HG03558 (cell line): ENCODE measurements around the gene SPAG9.

Experiments
- ATAC-seq: cut with Tn5 transposase; IDR thresholded peaks from one replicate; pipeline ENCODE4 v1.9.1; 2021; ENCODE audit warnings: moderate number of reproducible peaks; ENCODE audit not compliant: unreplicated experiment; ENCODE audit errors: extremely low read depth

The SPAG9 gene

DNA sequence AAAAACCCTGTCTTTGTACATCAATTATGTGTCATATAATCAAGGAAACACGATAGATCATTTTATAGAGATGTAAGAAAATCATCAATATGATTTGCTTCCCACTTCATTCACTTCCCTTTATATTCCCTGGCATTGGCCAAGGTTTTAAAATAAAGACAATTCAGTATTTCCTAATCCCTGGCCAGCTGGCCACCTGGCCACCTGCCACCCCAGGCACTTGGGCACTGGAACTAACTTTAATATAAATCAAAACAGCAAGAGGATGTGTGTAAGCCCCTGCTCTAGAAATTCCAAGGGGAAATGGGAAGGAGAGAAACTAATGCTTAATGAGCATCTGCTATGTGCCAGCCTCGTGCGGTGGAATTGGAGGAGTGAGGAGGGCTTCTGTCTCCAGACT is 195.9 kb downstream of the SPAG9 start:
- no peak for ATAC-seq

DNA sequence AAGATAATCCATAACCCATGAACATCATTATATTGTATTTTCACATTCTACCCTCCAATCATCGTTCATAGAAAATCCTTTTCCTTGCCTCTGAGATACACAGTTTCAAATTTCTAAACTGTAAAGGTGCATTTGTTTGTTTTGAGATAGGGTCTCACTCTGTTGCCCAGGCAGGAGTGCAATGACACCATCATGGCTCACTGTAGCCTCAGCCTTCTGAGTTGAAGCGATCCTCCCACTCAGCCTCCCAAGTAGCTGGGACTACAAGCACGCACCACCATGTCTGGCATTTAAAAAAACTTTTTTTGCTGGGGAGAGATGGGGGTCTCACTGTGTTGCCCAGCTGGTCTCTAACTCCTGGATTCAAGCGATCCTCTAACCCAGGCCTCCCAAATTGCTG is 196.4 kb downstream of the SPAG9 start:
- no peak for ATAC-seq

DNA sequence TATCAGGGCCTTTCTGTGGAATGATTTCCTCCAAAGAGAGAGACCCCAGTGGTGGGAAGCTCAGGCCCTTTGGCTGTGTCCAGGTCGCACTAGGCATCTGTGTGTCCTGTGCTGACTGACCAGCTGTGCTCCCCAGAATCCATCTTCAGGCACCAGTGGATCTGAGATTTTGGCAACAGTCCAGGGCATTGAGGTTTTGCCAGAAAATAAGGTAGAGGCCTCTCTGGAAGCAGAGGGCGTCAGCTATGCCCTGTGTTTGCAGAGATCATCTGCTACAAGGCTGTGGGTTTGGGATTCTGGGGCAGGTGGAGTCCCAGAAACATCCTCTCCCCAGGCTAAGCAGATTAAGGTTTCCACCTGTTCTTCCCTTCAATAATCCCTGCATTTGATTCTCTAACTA is 197.1 kb downstream of the SPAG9 start:
- no peak for ATAC-seq

DNA sequence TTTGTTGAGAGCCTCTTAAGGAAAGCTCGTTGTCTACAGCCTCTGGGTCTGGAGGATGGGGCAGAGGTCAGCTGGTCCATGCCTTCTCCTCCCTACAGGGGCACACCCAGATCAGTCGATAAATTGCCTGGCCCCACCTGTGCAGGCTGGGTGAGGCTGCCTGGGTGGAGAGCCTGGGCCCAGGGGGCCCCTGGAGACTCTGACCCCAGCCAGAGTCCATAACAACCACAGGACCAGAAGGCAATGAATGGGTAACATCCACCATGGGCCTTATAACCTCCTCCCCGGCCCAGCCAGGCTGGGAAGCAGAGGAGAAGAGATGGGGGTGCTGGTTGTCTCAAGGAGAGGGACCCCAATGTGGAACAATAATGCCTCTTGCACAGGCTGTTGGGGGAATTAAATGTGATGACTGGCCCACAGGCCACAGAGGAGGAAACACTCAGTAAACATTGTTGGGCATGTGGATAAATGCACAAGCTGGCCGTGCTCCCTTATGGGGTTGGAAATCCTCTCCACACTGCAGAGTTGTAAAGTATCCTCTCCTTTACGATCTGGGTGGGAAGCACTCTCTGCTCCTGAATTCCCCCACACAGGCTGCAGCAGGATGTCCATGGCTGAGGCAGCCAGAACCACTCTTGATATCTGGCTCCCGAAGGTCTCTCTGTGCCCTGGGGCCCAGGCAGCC is 197.8 kb downstream of the SPAG9 start:
- no peak for ATAC-seq

DNA sequence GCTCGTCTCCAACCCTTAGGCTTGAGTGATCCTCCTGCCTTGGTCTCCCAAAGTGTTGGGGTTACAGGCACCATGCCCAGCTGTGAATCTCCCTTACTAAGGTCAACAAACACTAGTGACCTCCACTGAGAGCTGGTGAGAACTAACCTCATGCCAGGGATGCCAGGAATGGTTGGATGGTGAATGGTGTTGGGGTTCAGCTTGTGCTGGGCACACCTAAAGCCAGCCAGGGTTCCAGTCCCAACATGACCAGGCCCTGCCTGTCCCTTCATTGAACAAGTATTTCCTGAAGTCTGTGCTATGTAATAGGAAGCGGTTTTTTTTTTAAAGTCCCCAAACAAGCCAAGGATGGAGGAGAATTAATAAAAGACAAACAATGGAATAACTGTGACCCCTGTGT is 198.6 kb downstream of the SPAG9 start:
- no peak for ATAC-seq

DNA sequence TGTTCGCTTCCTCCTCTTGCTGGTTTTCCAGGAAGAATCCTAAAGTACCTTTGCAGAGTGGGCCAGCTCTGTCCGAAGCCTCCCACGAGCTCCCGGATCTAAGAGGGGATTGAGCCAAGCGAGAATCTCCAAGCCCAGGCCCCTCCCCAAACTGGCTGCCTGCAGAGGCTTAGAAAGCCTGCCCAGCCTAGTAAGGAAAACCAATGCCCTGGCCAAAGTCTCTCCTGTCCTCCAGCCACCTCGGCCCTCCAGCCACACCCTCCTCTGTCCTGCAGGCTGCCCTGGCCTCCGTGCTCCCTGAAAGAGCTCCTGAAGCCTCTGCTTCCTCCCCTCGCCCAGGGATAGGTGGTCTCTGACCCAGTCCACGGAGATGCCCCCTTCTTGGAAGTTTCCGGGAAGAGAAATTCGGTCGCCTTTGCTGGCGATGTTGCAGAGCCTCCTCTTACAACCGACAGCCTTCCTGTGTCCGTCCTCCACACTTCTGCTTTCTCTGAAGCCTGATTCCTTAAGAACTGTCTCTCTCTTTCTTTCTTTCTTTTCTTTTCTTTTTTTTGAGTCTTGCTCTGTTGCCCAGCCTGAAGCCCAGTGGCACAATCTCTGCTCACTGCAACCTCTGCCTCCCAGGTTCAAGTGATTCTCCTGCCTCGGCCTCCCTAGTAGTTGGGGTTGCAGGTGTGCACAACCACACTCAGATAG is 199.6 kb downstream of the SPAG9 start:
- no peak for ATAC-seq

DNA sequence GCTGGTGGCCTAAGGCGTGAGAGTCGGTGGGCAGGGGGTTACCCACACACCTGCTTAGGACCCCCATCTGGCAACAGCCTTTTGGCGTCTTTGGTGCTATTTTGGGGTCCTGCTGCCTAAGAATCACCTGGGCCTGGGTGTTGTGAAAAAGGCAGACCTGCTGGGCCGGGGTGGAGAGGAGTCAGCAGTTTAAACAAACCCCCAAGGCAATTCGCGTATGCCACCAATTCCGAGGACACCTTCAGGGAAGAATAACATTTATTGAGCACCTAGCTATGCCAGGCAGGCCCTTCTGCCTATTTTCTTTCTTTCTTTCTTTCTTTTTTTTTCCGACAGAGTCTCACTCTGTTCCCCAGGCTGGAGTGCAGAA is 200.6 kb downstream of the SPAG9 start:
- ATAC-seq: no peak

DNA sequence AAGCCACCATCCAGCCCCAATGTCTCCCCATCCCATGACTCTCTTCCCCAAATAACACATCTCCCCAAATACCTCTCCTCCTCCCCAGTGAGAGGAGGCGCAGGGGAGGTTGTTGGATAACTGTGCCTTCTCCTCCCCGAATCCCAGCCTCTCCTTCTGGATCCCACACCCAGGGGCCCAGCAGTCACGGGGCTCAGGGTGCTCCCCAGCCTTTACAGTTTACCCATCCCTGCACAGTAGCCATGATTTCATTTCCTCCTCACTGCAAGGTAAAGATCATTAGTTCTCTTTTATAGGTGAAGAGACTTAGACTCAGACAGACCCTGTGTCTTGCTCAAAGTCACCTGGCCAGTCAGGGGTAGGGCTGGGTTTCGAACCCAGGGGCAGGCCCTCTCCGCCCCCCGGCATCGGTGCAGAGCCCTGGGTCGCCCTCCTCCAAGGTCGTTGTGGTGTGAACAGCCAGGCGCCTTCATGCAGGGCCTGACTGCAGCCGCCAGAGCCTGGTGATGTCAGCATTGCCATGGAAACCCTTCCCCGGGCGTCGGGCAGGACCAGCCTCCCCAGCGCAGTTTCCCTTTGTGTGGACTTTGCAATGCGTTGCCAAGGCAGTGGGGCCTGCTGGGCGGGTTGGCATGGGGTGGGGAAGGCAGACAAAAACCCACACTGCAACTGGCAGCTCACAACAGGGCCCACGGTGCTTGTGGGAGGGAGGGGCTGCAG is 201.2 kb downstream of the SPAG9 start:
- ATAC-seq: no peak

DNA sequence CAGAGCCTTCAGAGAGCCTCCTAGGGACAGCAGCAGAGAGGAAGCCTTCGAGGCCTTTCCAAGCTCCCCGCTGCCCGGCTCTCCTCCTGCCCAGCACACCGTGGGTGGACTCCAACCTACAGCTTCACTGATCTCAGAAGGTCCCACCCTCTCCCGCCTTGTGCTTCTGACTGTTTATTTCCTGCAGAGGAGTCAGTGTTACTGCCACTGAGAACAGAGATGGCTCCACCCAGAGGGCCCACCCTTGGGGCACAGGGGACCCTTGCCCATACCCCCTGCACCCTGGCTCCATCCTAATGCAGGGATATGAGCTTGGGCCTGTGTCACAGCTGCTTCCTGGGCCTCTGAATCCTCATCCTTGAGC is 201.8 kb downstream of the SPAG9 start:
- ATAC-seq: no peak

DNA sequence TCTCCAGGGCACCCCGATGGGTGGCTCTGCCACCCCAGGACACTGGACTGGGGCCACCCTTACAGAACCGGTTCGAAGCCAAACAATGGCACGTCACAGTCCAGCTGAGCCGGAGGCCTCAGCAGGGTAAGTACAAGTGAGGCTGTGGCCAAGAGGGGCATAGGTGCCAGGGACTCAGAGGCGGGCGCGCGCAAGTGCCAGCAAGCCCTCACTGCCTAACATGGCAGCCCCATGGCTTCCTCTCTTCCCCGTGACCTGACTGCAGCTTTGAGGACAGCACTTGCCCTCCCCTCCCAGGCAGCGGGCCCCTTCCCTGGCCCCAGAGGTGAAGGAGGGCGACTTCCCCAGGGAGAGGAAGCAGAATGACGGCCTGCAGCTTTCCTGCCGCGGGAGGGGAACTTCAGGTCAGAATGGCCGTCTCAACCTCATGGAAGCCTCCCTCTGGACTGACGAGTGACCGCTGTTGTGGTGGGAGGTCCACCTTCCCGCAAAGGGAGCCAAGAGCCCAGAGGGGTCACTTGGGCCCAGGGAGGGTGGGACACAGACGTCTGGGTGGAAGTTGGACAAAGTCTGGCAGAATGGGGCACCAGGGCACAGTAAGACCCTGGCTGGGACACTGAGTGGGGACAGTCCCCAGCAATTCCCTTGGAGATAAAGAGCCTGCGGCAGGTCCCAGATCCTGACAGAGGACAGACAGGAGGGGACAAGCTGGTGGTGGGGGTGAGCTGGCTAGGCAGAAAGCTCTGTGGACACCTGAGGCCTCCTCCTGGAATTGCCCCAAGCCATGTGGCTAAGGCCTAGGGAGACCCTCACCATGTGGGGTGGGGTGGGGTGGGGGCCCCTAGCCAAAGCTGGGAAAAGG is 202.4 kb downstream of the SPAG9 start:
- ATAC-seq: no peak

DNA sequence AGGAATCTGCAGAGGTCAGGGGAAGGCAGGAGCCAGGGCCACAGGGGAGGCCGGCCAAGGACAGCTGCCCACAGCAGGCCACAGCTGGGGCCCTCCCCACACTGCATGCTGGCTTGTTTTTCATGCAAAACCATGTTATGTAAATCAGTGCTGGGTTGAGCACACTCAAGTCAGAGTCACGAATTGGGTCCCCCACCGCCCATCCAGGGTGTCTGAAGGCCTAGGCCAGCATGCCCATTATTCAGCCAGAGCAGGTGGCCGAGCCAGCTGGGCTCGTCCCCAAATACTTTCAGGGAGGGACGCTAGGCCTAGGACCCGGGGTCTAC is 203.3 kb downstream of the SPAG9 start:
- no peak for ATAC-seq

DNA sequence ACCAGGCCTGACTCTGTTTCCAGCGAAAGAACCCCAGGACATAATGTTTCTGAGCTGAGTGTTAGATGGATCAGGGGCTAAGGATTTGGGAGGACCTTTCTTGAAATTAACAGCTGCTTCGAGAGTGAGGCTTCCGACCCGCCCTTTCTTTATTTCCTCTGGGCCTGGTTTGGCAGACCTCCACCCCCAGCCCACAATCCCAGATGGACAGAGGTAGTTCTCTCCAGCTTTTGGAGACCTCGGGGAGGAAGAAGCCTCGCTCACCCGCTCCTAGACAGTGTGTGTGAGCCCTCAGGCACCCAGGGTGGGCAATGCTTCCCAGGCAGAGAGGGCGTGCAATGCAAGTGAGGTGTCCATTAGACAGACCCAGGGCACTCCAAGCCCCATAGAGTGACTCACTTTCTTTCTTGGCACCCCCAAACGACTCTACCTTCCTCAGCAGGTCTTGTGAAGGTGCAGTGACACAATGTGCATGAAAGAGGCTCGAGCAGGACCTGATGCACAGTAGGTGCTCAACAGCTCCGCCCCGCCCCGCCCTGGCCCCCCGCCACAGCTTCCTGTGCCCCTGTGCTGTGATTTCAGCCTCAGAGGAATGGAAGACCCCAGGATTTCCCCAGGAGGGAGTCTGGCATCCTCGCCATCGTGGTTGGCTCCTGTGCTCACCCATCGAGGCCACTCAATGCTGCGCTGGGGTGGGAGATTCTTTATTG is 203.8 kb downstream of the SPAG9 start:
- ATAC-seq: no peak

DNA sequence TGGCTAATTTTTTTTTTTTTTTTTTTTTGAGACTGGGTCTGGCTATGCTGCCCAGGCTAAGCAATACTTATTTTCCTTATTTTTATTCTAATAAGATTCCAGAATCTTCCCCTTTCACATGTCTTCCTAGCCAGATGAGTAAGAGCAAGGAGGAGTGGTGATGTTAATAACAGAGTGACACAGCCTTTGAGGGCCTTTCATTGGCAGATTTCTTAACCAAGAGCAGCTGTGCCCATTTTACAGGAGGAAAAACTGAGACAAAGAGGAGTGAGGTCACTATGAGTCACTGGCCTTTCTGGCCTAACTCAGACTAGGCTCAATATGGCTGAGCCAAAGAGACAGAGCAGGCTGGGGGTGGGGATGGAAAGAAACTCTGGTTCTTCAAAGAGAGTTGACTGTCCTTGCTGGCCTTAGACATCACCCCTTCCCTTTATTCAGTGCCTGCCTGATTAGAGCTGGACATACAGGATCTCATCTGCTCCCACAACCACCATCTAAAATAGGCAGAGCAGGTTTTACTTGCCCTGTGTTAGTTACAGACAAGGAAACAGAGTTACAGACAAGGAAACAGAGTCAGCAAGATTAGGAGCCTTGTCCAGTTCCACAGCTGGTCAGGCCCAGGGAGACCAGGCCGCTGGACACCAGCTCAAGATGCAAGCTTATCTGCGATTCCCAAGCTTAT is 204.5 kb downstream of the SPAG9 start:
- ATAC-seq: no peak

DNA sequence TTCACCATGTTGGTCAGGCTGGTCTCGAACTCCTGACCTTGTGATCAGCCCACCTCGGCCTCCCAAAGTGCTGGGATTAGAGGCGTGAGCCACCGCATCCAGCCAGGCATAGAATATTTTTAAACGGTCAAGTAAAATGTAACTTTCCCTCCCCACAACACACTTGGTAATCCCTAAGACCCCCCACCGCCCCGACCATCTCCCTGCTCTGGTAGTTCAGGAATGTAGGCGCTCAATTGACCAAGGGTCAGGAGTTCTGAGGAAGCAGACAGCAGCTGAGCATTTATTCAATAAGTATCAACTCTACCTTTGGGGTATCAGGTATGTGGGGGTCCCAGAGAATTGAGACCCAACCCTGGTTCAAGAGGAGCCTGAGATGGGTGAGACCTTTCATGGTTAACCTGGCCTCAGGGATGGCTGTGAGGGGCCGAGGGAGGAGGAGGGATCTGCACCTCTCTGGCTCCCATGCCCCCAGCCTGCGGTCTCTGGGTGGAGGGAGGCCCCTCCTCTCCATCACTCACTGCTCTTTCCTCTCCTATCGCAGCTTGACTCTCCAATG is 206.1 kb downstream of the SPAG9 start:
- no peak for ATAC-seq

DNA sequence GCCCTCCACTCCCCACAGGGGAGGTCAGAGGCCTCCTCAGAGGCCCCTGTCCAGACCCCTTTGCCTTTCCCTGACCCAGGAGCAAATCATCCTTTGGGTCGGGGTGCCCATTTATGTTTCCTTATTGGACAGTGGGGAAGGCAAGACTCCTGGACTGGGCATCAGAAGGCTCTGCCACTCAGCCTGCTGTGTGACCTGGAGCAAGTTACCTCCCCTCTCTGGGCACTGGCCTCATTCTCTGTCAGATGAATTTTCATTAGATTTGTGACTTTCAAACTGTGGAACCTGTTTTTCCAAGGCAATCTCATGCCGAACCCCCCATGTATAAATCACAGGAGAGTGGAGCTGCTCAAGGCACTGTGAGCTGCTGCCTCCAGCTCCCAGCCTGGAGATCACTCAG is 207.5 kb downstream of the SPAG9 start:
- ATAC-seq: no peak
